ENCODE data around the gene MBD1.

DNA sequence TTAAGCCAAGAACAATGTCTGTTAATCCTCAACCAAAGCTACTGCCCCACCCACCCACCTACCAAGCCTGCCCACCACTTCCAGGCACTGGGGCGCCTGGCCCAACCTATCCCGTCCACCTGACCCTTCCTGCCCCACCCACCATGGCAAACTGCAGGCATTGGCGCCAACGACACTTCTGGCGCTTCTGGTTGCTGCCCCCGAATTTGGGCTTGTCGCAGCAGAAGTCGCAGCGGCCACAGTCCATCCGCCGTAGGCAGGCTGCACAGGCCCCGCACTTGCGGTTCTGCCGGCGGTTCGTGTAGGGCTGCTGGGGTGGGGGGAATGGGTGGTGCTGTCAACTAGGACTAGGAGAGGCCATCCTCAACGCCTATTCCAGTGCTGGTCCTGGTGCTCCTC, 7.3 kb downstream of the MBD1 start:
- TF ChIP-seq, protein P1, sequence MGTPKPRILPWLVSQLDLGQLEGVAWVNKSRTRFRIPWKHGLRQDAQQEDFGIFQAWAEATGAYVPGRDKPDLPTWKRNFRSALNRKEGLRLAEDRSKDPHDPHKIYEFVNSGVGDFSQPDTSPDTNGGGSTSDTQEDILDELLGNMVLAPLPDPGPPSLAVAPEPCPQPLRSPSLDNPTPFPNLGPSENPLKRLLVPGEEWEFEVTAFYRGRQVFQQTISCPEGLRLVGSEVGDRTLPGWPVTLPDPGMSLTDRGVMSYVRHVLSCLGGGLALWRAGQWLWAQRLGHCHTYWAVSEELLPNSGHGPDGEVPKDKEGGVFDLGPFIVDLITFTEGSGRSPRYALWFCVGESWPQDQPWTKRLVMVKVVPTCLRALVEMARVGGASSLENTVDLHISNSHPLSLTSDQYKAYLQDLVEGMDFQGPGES (IDR thresholded peaks at IDR 0.05) = no peak
- no peak for TF ChIP-seq POLR2A (IDR thresholded peaks at IDR 0.05; ENCODE audit: low read depth, low read length)
- TF ChIP-seq TARDBP (IDR thresholded peaks at IDR 0.05; ENCODE audit: borderline replicate concordance) = no peak
- no peak for TF ChIP-seq RAD21 (IDR thresholded peaks at IDR 0.05; ENCODE audit: insufficient read depth, low read depth, low read length)
- TF ChIP-seq HDAC2 (IDR thresholded peaks at IDR 0.05) = no peak
- no peak for TF ChIP-seq NRF1 (conservative IDR thresholded peaks at IDR 0.05; ENCODE audit: low read depth, low read length)
- TF ChIP-seq, protein P2, sequence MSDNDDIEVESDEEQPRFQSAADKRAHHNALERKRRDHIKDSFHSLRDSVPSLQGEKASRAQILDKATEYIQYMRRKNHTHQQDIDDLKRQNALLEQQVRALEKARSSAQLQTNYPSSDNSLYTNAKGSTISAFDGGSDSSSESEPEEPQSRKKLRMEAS (IDR thresholded peaks at IDR 0.05; ENCODE audit: low read depth, low read length) = no peak
- TF ChIP-seq ZNF274 (IDR thresholded peaks at IDR 0.05; ENCODE audit: insufficient read depth, insufficient read length) = no peak

Data from GM12878 (cell line).